ENCODE results near the gene MECP2.

DNA sequence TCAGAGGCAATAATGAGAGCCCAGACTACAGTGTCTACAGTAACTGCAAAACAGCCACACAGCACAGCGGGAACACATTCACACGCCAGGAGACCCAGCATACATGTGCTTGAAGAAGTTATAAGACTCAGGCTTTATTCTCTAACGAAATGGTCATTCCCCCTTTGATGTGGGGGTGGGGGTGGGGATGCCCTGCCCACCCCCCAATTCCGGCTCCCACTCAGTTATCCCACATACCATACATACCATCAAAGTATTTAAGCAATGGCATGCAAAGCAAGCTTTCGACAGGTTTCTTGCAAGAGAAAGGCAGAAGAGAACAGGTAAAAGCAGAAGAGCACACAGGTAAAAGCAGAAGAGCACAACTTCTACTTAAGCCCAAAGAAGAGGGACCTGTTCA is 3.6 kb downstream of the MECP2 start:
- TF ChIP-seq EZH2 (IDR thresholded peaks at IDR 0.05) (no peak), POLR2AphosphoS5 (IDR thresholded peaks at IDR 0.05; ENCODE audit: borderline replicate concordance, low read depth, low read length) (no peak)

Data from SK-N-MC (cell line).